ENCODE results near the gene IRF2.

IRF2 gene

GRCh38 chr4:184455299-184455698, 19.1 kb downstream of the IRF2 start:
- TF ChIP-seq CTCF (IDR thresholded peaks at IDR 0.05): no peak

- TF ChIP-seq CTCF (IDR thresholded peaks at IDR 0.05): no peak
Observed at GRCh38 chr4:184453365-184454160, 20.8 kb downstream of the IRF2 start.

GRCh38 chr4:184452740-184453139, 21.6 kb downstream of the IRF2 start:
- TF ChIP-seq CTCF (IDR thresholded peaks at IDR 0.05): no peak

GRCh38 chr4:184451726-184452125, 22.6 kb downstream of the IRF2 start:
- no peak for TF ChIP-seq CTCF (IDR thresholded peaks at IDR 0.05)

- no peak for TF ChIP-seq CTCF (IDR thresholded peaks at IDR 0.05)
Observed at GRCh38 chr4:184450743-184451535, 23.4 kb downstream of the IRF2 start.

- no peak for TF ChIP-seq CTCF (IDR thresholded peaks at IDR 0.05)
Observed at GRCh38 chr4:184450045-184450444, 24.3 kb downstream of the IRF2 start.

GRCh38 chr4:184448821-184449220, 25.5 kb downstream of the IRF2 start:
- no peak for TF ChIP-seq CTCF (IDR thresholded peaks at IDR 0.05)
